ENCODE results near the gene DCDC2B. TPM values are rescaled to one million over a fixed set of nuclear protein-coding genes. Genes with fewer than 3 reads are reported as not detected.

DCDC2B gene
- total and polyA plus RNA-seq, 10 of the 15 experiments (the other 5 are each of a cell fraction or from before 2014, with no cell fraction given), result 0.12 to 0.21 (median 0.15) TPM; not detected in 7

DNA sequence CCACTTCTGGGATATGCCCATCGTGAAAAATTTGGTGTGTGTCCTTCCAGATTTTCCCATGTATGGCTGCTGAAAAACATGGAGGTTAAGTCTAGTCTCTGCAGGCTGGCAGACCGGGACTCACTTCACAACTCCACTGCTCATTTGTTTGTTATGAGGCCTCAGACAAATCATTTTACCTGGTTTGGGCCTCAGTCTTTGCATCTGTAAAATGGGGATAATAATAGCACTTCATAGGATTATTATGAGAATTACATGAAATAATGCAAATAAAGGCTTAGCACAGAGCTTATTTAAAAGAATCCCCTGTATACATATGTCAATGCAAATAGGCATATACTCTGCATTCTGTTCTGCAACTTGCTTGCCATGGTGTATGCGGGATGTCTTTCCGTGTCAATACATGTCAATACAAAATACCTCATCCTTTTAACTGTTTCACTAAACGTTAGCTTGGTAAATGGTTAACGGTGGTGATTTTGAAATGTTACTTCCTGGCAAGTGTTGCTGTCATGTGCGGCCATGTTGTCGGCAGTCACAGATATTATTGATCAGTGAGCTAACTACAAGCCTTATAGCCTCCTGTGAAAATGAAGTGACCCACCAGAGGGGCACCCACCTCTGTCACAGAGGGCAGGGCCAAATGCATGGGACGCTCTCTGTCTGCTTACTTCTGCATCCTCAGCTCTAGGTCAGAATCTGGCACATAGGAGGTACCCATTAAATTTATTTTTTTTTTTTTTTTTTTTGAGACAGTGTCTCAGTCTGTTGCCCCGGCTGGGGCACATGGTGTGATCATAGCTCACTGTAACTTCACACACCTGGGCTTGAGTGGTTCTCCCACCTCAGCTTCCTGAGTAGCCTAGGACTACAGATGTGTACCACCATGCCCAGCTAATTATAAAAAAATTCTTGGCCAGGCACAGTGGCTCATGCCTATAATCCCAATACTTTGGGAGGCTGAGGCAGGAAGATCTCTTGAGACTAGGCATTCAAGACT, 46.5 kb downstream of the DCDC2B start:
- ChIA-PET CTCF (interaction anchor here (0.6 to 6.2 kb wide), 13 partner anchors 7 to 182 kb away, joined by 3 to 39 read pairs (median 4); partner anchors contain the start of genes FAM167B, HDAC1 and TMEM39B), POLR2A (interaction anchor here (0.6 to 1.5 kb wide), 11 partner anchors 10 to 307 kb away, joined by 3 to 7 read pairs (median 3); partner anchors contain the start of genes HDAC1 and MARCKSL1), SMC1A (ENCODE audit: uncharacterized antibody, unreplicated experiment) (interaction anchor here (0.7 to 14.4 kb wide), 11 partner anchors 9 to 63 kb away, joined by 3 to 124 read pairs (median 4); partner anchors contain the start of gene HDAC1), RAD21 (ENCODE audit: unreplicated experiment) (interaction anchor here (0.6 to 4.5 kb wide), 8 partner anchors 14 to 139 kb away, joined by 3 to 34 read pairs (median 8); partner anchors contain the start of genes BSDC1, HDAC1 and MARCKSL1)
- Histone ChIP-seq H2AFZ (ENCODE audit: control insufficient read depth, low read depth, low read length) (peak overlapping the region; percentile 76), H3K9me3 (replicated peaks; ENCODE audit: control insufficient read depth, insufficient read depth, low read length) (no peaks in the 10 kb centered on the region; the same call in 2 of the 3 replicates), H3K79me2 (ENCODE audit: control insufficient read depth, insufficient read depth, low read length) (peaks cover 77% of the 10 kb centered on the region), H3K4me2 (ENCODE audit: control insufficient read depth, insufficient read depth) (peak overlapping the region; percentile 99), H4K20me1 (ENCODE audit: control insufficient read depth, insufficient read depth) (no peaks in the 10 kb centered on the region), H3K4me3 (peak overlapping the region; percentile 33; the same call in 1 of the 2 replicates), H3K27me3 (replicated peaks in 1 of 2; ENCODE audit: control insufficient read depth in 2 of 2, insufficient read depth in 2 of 2, low read length in 1 of 2) (no peaks in the 10 kb centered on the region), H3K27ac (ENCODE audit: control insufficient read depth, insufficient read depth) (peak overlapping the region; percentile 89), H3K4me1 (ENCODE audit: control insufficient read depth, insufficient read depth, low read length) (peaks cover 66% of the 10 kb centered on the region), H3K36me3 (ENCODE audit: control insufficient read depth in 2 of 2, insufficient read depth in 2 of 2, low read length in 1 of 2) (peaks cover 0 to 2% of the 10 kb centered on the region in 2 experiments; a peak in 1 of 4 replicates), H3K9ac (ENCODE audit: control insufficient read depth, insufficient read depth, low read length) (peak overlapping the region; percentile 51)
- BruUV-seq (replicated peaks), result no TSS peak
- ATAC-seq (peak; percentile 1; the same call in 2 of the 3 replicates), FAIRE-seq (no peak), DNase-seq (ENCODE audit: low read depth, low spot score) (no peak)
- intact Hi-C loops (cut with micrococcal nuclease; ENCODE audit: unreplicated experiment), result loop anchor here (2.0 kb wide), 1 partner anchor 37 kb away; the partner anchor contains the start of gene HDAC1
- in situ Hi-C loops (cut with MboI), result no loop called here
- 61% methylated on average over 10 of the region's 10 CpGs for WGBS (ENCODE audit: insufficient coverage, insufficient replicate concordance, low lambda C conversion rate, missing lambda C conversion rate)
- TF ChIP-seq ZNF384 (IDR thresholded peaks at IDR 0.05; ENCODE audit: borderline replicate concordance, low read depth, low read length) (no peak), SUPT20H (IDR thresholded peaks at IDR 0.05; ENCODE audit: borderline replicate concordance, control insufficient read depth, low read depth, low read length) (no peak), SIX5 (IDR thresholded peaks at IDR 0.05; ENCODE audit: low read depth, low read length, severe bottlenecking) (no peak), YY1 (IDR thresholded peaks at IDR 0.05; ENCODE audit: low read depth, low read length) (peak; percentile 77; the same call in 1 of the 2 replicates), RB1 (IDR thresholded peaks at IDR 0.05; ENCODE audit: borderline replicate concordance) (no peak), EGR1 (IDR thresholded peaks at IDR 0.05; ENCODE audit: borderline replicate concordance in 1 of 2, low read depth in 2 of 2, low read length in 2 of 2) (no peak), CUX1 (IDR thresholded peaks at IDR 0.05; ENCODE audit: insufficient replicate concordance, low read depth, low read length) (peak; percentile 52), DPF2 (IDR thresholded peaks at IDR 0.05) (no peak), MYB (IDR thresholded peaks at IDR 0.05; ENCODE audit: borderline replicate concordance, low read depth, low read length) (no peak), WRNIP1 (IDR thresholded peaks at IDR 0.05; ENCODE audit: borderline replicate concordance, low read depth, low read length) (no peak), ZNF207 (IDR thresholded peaks at IDR 0.05; ENCODE audit: borderline replicate concordance) (no peak), HCFC1 (IDR thresholded peaks at IDR 0.05; ENCODE audit: low read length) (no peak), FOXK2 (IDR thresholded peaks at IDR 0.05) (no peak), CHD2 (IDR thresholded peaks at IDR 0.05; ENCODE audit: borderline replicate concordance, low read depth, low read length) (no peak)

Measured in GM12878 (cell line).